GM19025 (cell line): ENCODE results near the gene RBM14.
A peak's percentile ranks its signal among the peaks of the same experiment; 100 is the strongest.
"Not testable (repeated sequence)": the region's sequence is repeated elsewhere in the genome, so short reads cannot be mapped to it uniquely, and the experiment has no call there.

Experiments
- ATAC-seq: cut with Tn5 transposase; IDR thresholded peaks from one replicate; pipeline ENCODE4 v1.9.1; 2021; ENCODE audit warnings: mild to moderate bottlenecking, low read depth, moderate library complexity; ENCODE audit not compliant: unreplicated experiment

The RBM14 gene

GRCh38 chr11:66629356-66629755 is 12.9 kb downstream of the RBM14 start:
- ATAC-seq, result no peak

GRCh38 chr11:66631883-66632282 is 15.5 kb downstream of the RBM14 start:
- ATAC-seq, result no peak

GRCh38 chr11:66632952-66633351 is 16.5 kb downstream of the RBM14 start:
- ATAC-seq, result no peak

GRCh38 chr11:66636411-66636810 is 20.0 kb downstream of the RBM14 start:
- no peak for ATAC-seq

- ATAC-seq, result no peak
These were observed 21.2 kb downstream of the RBM14 start for GRCh38 chr11:66637557-66638176.

GRCh38 chr11:66638177-66639065 is 22.0 kb downstream of the RBM14 start, which contains the start of gene RBM4:
Gene RBM4 (plus strand): TSS chr11:66638703. CDS start chr11:66639712, 1,009 bp downstream.
- peak; percentile 97 for ATAC-seq

- no peak for ATAC-seq
These were observed 22.8 kb downstream of the RBM14 start for GRCh38 chr11:66639066-66639813.

- not testable (repeated sequence) for ATAC-seq
These were observed 23.4 kb downstream of the RBM14 start for GRCh38 chr11:66639814-66640340.

- no peak for ATAC-seq
These were observed 25.4 kb downstream of the RBM14 start for GRCh38 chr11:66641834-66642233.

GRCh38 chr11:66643745-66644437 is 27.5 kb downstream of the RBM14 start:
- ATAC-seq, result no peak

- ATAC-seq, result no peak
These were observed 30.4 kb downstream of the RBM14 start for GRCh38 chr11:66646828-66647227.

GRCh38 chr11:66649903-66650302 is 33.5 kb downstream of the RBM14 start:
- no peak for ATAC-seq

- ATAC-seq, result no peak
These were observed 34.6 kb downstream of the RBM14 start for GRCh38 chr11:66651016-66651415.

- ATAC-seq, result no peak
These were observed 36.2 kb downstream of the RBM14 start for GRCh38 chr11:66652651-66653050.

- ATAC-seq, result no peak
These were observed 36.7 kb downstream of the RBM14 start for GRCh38 chr11:66653123-66653522.

- no peak for ATAC-seq
These were observed 43.3 kb downstream of the RBM14 start for GRCh38 chr11:66659763-66660162.

GRCh38 chr11:66663741-66664296 is 47.4 kb downstream of the RBM14 start:
- no peak for ATAC-seq

GRCh38 chr11:66665369-66665768 is 48.9 kb downstream of the RBM14 start:
- no peak for ATAC-seq

GRCh38 chr11:66670816-66671215 is 54.4 kb downstream of the RBM14 start:
- ATAC-seq, result no peak
